ENCODE results near the gene PRDM10. TPM values are rescaled to one million over a fixed set of nuclear protein-coding genes. Genes with fewer than 3 reads are reported as not detected.

The PRDM10 gene
- total and polyA plus RNA-seq, 2 donors (not counting 1 experiment from before 2014, with no cell fraction given), result 2.5 to 2.9 TPM

GRCh38 chr11:129975543-129975942 is 27.1 kb downstream of the PRDM10 start:
- TF ChIP-seq, protein P1, sequence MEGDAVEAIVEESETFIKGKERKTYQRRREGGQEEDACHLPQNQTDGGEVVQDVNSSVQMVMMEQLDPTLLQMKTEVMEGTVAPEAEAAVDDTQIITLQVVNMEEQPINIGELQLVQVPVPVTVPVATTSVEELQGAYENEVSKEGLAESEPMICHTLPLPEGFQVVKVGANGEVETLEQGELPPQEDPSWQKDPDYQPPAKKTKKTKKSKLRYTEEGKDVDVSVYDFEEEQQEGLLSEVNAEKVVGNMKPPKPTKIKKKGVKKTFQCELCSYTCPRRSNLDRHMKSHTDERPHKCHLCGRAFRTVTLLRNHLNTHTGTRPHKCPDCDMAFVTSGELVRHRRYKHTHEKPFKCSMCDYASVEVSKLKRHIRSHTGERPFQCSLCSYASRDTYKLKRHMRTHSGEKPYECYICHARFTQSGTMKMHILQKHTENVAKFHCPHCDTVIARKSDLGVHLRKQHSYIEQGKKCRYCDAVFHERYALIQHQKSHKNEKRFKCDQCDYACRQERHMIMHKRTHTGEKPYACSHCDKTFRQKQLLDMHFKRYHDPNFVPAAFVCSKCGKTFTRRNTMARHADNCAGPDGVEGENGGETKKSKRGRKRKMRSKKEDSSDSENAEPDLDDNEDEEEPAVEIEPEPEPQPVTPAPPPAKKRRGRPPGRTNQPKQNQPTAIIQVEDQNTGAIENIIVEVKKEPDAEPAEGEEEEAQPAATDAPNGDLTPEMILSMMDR (conservative IDR thresholded peaks at IDR 0.05 in 1 of 2, IDR thresholded peaks at IDR 0.05 in 1 of 2; ENCODE audit: low read depth in 1 of 2, low read length in 2 of 2), result no peak
- no peak for TF ChIP-seq EZH2 (IDR thresholded peaks at IDR 0.05; ENCODE audit: low read length, missing control alignments)
- Histone ChIP-seq H3K4me1 (ENCODE audit: control insufficient read depth, extremely low read depth, insufficient read depth, low read length) (no peaks in the 10 kb centered on the region), H3K79me2 (ENCODE audit: control insufficient read depth, insufficient read depth, low read length) (no peaks in the 10 kb centered on the region), H3K4me3 (replicated peaks in 1 of 4; ENCODE audit: control extremely low read depth in 1 of 4, insufficient read depth in 1 of 4, low read depth in 3 of 4, low read length in 4 of 4) (no peak overlapping the region), H3K9ac (ENCODE audit: insufficient read depth, low read length) (no peak overlapping the region), H3K4me2 (ENCODE audit: extremely low read depth, insufficient read depth, low read length) (no peak overlapping the region), H4K20me1 (ENCODE audit: control insufficient read depth, extremely low read depth, insufficient read depth, low read length) (no peaks in the 10 kb centered on the region), H3K9me3 (ENCODE audit: control insufficient read depth, insufficient read depth, low read depth, low read length) (no peaks in the 10 kb centered on the region), H2AFZ (ENCODE audit: low read length) (no peak overlapping the region), H3K27me3 (ENCODE audit: control insufficient read depth, insufficient read depth, low read length) (no peaks in the 10 kb centered on the region), H3K27ac (ENCODE audit: insufficient read depth, low read length) (no peak overlapping the region), H3K36me3 (ENCODE audit: control insufficient read depth, insufficient read depth, low read length) (no peaks in the 10 kb centered on the region)
- DNase-seq (ENCODE audit: low read depth in 2 of 2), result no peak

DNA sequence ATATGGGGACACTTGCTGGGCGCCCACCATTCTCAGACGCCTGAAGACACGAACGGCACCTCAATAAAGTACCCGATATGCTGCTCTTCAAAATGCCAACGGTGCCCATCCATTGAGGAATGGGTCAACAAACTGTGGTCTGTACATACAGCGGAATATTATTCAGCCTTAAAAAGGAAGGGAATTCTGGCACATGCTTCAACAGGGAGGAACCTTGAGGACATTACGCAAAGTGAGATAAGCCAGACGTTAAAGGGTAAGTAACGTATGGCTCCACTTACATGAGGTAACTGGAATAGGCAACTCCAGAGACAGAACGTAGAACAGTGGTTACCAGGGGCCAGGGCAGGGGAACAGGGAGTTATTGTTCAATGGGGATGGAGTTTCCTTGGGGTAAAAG is 28.0 kb downstream of the PRDM10 start:
- TF ChIP-seq, protein P1 (conservative IDR thresholded peaks at IDR 0.05 in 1 of 2, IDR thresholded peaks at IDR 0.05 in 1 of 2; ENCODE audit: low read depth in 1 of 2, low read length in 2 of 2), result no peak
- no peak for TF ChIP-seq EZH2 (IDR thresholded peaks at IDR 0.05; ENCODE audit: low read length, missing control alignments)
- Histone ChIP-seq H3K27ac (ENCODE audit: insufficient read depth, low read length) (no peak overlapping the region), H3K9ac (ENCODE audit: insufficient read depth, low read length) (no peak overlapping the region), H4K20me1 (ENCODE audit: control insufficient read depth, extremely low read depth, insufficient read depth, low read length) (no peaks in the 10 kb centered on the region), H3K79me2 (ENCODE audit: control insufficient read depth, insufficient read depth, low read length) (no peaks in the 10 kb centered on the region), H3K4me1 (ENCODE audit: control insufficient read depth, extremely low read depth, insufficient read depth, low read length) (no peaks in the 10 kb centered on the region), H3K4me3 (replicated peaks in 1 of 4; ENCODE audit: control extremely low read depth in 1 of 4, insufficient read depth in 1 of 4, low read depth in 3 of 4, low read length in 4 of 4) (no peak overlapping the region), H2AFZ (ENCODE audit: low read length) (no peak overlapping the region), H3K4me2 (ENCODE audit: extremely low read depth, insufficient read depth, low read length) (no peak overlapping the region), H3K27me3 (ENCODE audit: control insufficient read depth, insufficient read depth, low read length) (no peaks in the 10 kb centered on the region), H3K9me3 (ENCODE audit: control insufficient read depth, insufficient read depth, low read depth, low read length) (no peaks in the 10 kb centered on the region), H3K36me3 (ENCODE audit: control insufficient read depth, insufficient read depth, low read length) (no peaks in the 10 kb centered on the region)
- no peak for DNase-seq (ENCODE audit: low read depth in 2 of 2)

DNA sequence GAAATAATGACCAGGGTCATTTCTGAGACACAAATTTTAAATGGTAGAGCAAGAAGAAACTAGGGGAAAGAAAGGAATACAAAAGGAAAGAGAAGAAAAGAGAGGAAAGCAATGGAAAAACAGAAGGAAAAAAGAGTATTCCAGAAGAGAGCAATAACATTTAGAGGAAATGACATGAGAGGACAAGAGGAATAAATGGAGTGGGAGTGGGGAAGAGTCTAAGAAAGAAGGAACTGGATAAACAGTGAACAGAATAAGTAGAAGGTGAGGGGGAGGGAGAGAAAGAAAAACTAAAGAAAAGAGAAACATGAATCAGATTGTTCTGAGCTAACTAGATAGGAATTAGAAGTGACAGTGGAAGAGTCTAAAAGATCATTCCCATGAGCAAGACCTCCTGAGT is 28.4 kb downstream of the PRDM10 start:
- no peaks in the 10 kb centered on the region for H3K27me3 ChIP-seq (ENCODE audit: control insufficient read depth, insufficient read depth, low read length)
- H3K9me3 ChIP-seq (ENCODE audit: control insufficient read depth, insufficient read depth, low read depth, low read length), result no peaks in the 10 kb centered on the region
- no peaks in the 10 kb centered on the region for H3K79me2 ChIP-seq (ENCODE audit: control insufficient read depth, insufficient read depth, low read length)
- no peaks in the 10 kb centered on the region for H3K36me3 ChIP-seq (ENCODE audit: control insufficient read depth, insufficient read depth, low read length)
- no peaks in the 10 kb centered on the region for H3K4me1 ChIP-seq (ENCODE audit: control insufficient read depth, extremely low read depth, insufficient read depth, low read length)
- no peak overlapping the region for H3K4me3 ChIP-seq (replicated peaks in 1 of 4; ENCODE audit: control extremely low read depth in 1 of 4, insufficient read depth in 1 of 4, low read depth in 3 of 4, low read length in 4 of 4)
- peak in 1 of 2 donors; percentile 30 for DNase-seq (ENCODE audit: low read depth in 2 of 2)
- no peak overlapping the region for H3K4me2 ChIP-seq (ENCODE audit: extremely low read depth, insufficient read depth, low read length)
- no peak overlapping the region for H3K9ac ChIP-seq (ENCODE audit: insufficient read depth, low read length)
- H4K20me1 ChIP-seq (ENCODE audit: control insufficient read depth, extremely low read depth, insufficient read depth, low read length), result no peaks in the 10 kb centered on the region
- TF ChIP-seq, protein P1 (conservative IDR thresholded peaks at IDR 0.05 in 1 of 2, IDR thresholded peaks at IDR 0.05 in 1 of 2; ENCODE audit: low read depth in 1 of 2, low read length in 2 of 2), result no peak
- no peak for TF ChIP-seq EZH2 (IDR thresholded peaks at IDR 0.05; ENCODE audit: low read length, missing control alignments)
- H3K27ac ChIP-seq (ENCODE audit: insufficient read depth, low read length), result no peak overlapping the region
- H2AFZ ChIP-seq (ENCODE audit: low read length), result no peak overlapping the region

Measured in fibroblast of lung (primary cell).